Tibial nerve (tissue), 4 donors: ENCODE measurements around the gene MAP3K4.

ENCODE experiments used
- EP300 ChIP-seq, 2 donors: sonication (generic); formaldehyde crosslinking; IDR thresholded peaks; one replicate each; pipeline ENCODE4 v1.6.1; 2017; ENCODE audit warnings: antibody characterized with exemption in 2 of 2, mild to moderate bottlenecking in 1 of 2
- TF ChIP-seq, protein P1 (sequence below), 5 experiments: fragments of 200-600 bp in 3 of 5; fragments of 450-650 bp in 2 of 5; sonication (generic) in 3 of 5; IDR thresholded peaks; one replicate each; pipeline ENCODE4 v1.5.1; 2016 to 2019; ENCODE audit warnings: antibody characterized with exemption in 5 of 5, mild to moderate bottlenecking in 3 of 5, moderate library complexity in 2 of 5

DNA sequence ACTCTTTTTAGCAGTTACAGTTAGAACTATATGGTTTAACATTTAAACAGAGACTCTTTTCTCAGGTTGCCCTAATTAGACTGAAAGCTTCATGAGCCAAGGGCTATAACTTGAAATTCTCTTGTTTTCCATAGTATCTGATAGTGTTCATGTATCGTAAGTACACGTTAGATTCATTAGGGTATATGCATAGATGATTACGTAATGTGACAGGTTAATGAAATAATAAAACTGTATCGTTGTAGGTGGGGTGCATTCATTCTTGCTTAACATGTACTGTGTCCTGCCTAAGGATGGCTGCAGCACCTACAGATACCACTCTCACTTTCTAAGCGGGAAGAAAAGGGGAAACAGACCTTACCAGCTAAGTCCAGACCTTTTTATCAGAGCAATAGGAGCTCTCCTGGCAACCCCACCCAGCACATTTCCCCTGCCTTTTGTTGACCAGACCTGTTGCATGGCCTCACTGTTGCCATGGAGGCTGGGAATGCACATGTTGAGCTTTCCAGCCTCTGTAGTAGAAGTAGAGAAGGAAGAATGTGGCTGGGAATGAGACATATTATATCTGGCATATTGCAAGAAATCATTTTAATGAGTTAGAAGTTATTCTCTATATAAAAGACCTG lies 83.0 kb downstream of the MAP3K4 start:
- no peak for TF ChIP-seq EP300 (IDR thresholded peaks at IDR 0.05)
- TF ChIP-seq, protein P1, sequence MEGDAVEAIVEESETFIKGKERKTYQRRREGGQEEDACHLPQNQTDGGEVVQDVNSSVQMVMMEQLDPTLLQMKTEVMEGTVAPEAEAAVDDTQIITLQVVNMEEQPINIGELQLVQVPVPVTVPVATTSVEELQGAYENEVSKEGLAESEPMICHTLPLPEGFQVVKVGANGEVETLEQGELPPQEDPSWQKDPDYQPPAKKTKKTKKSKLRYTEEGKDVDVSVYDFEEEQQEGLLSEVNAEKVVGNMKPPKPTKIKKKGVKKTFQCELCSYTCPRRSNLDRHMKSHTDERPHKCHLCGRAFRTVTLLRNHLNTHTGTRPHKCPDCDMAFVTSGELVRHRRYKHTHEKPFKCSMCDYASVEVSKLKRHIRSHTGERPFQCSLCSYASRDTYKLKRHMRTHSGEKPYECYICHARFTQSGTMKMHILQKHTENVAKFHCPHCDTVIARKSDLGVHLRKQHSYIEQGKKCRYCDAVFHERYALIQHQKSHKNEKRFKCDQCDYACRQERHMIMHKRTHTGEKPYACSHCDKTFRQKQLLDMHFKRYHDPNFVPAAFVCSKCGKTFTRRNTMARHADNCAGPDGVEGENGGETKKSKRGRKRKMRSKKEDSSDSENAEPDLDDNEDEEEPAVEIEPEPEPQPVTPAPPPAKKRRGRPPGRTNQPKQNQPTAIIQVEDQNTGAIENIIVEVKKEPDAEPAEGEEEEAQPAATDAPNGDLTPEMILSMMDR (IDR thresholded peaks at IDR 0.05), result no peak
